Putamen (tissue), 1 donor: Measurements from ENCODE around the gene FXYD6.

ENCODE experiments used
- DNase-seq: peaks from one replicate; pipeline ENCODE4 v3.0.0-alpha.2; 2016; ENCODE audit warnings: low spot score

The FXYD6 gene

GRCh38 chr11:117792241-117792640, 84.2 kb downstream of the FXYD6 start:
- DNase-seq = no peak

GRCh38 chr11:117790279-117790678, 86.2 kb downstream of the FXYD6 start:
- DNase-seq = no peak

- no peak for DNase-seq
Measured at GRCh38 chr11:117789241-117789640, 87.2 kb downstream of the FXYD6 start.
